PC-9 (cell line): ENCODE results near the gene ITIH4. TPM values are rescaled to one million over a fixed set of nuclear protein-coding genes. Genes with fewer than 3 reads are reported as not detected.

ENCODE experiments used
- BruUV-seq: library from RNA; stranded (reverse); fragments of 400-500 nt; replicated peaks from 2 replicates; lab custom pipeline; 2021; lab: Mats Ljungman, UMichigan
- CTCF ChIA-PET: fragments of 300-600 bp; sonication (Branson Sonifier 250); formaldehyde crosslinking; loops from one replicate; lab custom pipeline; 2022; ENCODE audit warnings: antibody characterized with exemption; lab: Charles Lee
- POLR2A ChIA-PET: fragments of 300-600 bp; sonication (Branson Sonifier 250); formaldehyde crosslinking; loops from one replicate; lab custom pipeline; 2022; ENCODE audit warnings: antibody characterized with exemption; ENCODE audit not compliant: unreplicated experiment; lab: Charles Lee
- DNase-seq, 2 experiments: peaks; one replicate each; pipeline versions ENCODE4 v3.0.0 to v3.0.0-alpha.2; 2015 to 2022; ENCODE audit warnings: mixed read lengths in 1 of 2
- H2AFZ ChIP-seq: fragments of 200-600 bp; sonication (generic); 2 replicates; pipeline ENCODE4 v1.8.1; 2017; ENCODE audit warnings: antibody characterized with exemption
- H3F3A ChIP-seq: fragments of 200-600 bp; sonication (generic); 2 replicates; pipeline ENCODE4 v1.8.1; 2017; ENCODE audit warnings: antibody characterized with exemption, mild to moderate bottlenecking, low read depth; ENCODE audit not compliant: insufficient read depth
- H3K27ac ChIP-seq: fragments of 200-600 bp; sonication (generic); 2 replicates; pipeline ENCODE4 v1.6.1; 2016; ENCODE audit warnings: mixed run types
- H3K27me3 ChIP-seq: fragments of 200-600 bp; sonication (generic); 2 replicates; pipeline ENCODE4 v1.6.1; 2016; ENCODE audit warnings: low read depth, mixed run types; ENCODE audit not compliant: insufficient read depth
- H3K36me3 ChIP-seq: fragments of 200-600 bp; sonication (generic); 2 replicates; pipeline ENCODE4 v1.6.1; 2016; ENCODE audit warnings: low read depth, mixed run types
- H3K4me1 ChIP-seq: fragments of 200-600 bp; sonication (generic); replicated peaks from 2 replicates; pipeline ENCODE4 v1.6.1; 2016; ENCODE audit warnings: mixed run types; ENCODE audit not compliant: insufficient read depth
- H3K4me2 ChIP-seq: fragments of 200-600 bp; sonication (generic); 2 replicates; pipeline ENCODE4 v1.6.1; 2017; ENCODE audit warnings: mixed run types
- H3K4me3 ChIP-seq: fragments of 200-600 bp; sonication (generic); 2 replicates; pipeline ENCODE4 v1.6.1; 2016; ENCODE audit warnings: mixed run types
- H3K79me2 ChIP-seq: fragments of 200-600 bp; sonication (generic); 2 replicates; pipeline ENCODE4 v1.6.1; 2017; ENCODE audit warnings: low read depth, mixed run types
- H3K9me2 ChIP-seq: fragments of 200-600 bp; sonication (generic); 2 replicates; pipeline ENCODE4 v1.8.1; 2017; ENCODE audit warnings: mild to moderate bottlenecking; ENCODE audit not compliant: insufficient read depth
- H3K9me3 ChIP-seq: fragments of 200-600 bp; sonication (generic); 2 replicates; pipeline ENCODE4 v1.8.1; 2016; ENCODE audit warnings: low read depth; ENCODE audit not compliant: insufficient read depth
- H4K20me1 ChIP-seq: fragments of 200-600 bp; sonication (generic); 2 replicates; pipeline ENCODE4 v1.8.1; 2017; ENCODE audit not compliant: insufficient read depth
- EZH2 ChIP-seq: fragments of 200-600 bp; sonication (generic); IDR thresholded peaks from 2 replicates; pipeline ENCODE4 v1.8.0; 2017; ENCODE audit warnings: antibody characterized with exemption, low read depth
- intact Hi-C: fragments of 100-400 bp; cut with micrococcal nuclease; formaldehyde crosslinking; loops from one replicate; pipeline ENCODE4 v1.10.0; 2022; ENCODE audit not compliant: unreplicated experiment
- total RNA-seq: library from RNA; stranded (reverse); gene quantifications from 2 replicates; pipeline ENCODE4 v1.2.3, GENCODE V29; 2021
- TF ChIP-seq, protein P1 (sequence below): fragments of 200-600 bp; sonication (generic); conservative IDR thresholded peaks from 2 replicates; pipeline ENCODE4 v1.6.1; 2017; ENCODE audit warnings: mixed run types, antibody characterized with exemption, mild to moderate bottlenecking, moderate library complexity

Gene ITIH4
- total RNA-seq, 1 experiment from 2014 or later = 2.5 TPM

DNA sequence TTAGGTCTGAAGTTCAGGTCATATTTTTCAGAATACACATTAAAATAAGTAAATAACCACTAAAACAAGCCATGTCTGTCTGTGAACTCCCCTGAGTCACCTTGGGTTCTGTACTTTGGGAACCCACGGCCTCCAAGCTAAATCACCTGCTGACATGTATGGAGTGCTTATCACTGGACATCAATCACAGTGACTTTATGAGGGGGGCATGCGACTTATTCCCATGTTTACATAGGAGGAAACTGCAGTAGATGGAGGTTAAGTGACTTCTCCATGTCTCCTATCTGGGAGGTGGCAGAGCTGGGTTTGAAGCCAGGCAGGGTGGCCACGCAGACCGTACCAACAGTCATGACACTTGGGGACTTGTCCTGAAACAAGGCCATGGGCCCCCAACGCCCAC, 8.1 kb downstream of the ITIH4 start:
- DNase-seq = no peak
- intact Hi-C loops = no loop called here
- ChIA-PET CTCF (no interaction called here), POLR2A (no interaction called here)
- BruUV-seq = no TSS peak
- Histone ChIP-seq H3K27me3 (no peaks in the 10 kb centered on the region), H3K9me3 (no peaks in the 10 kb centered on the region), H3K79me2 (no peaks in the 10 kb centered on the region), H3K4me1 (no peaks in the 10 kb centered on the region), H3K4me2 (no peak overlapping the region), H3K9me2 (no peaks in the 10 kb centered on the region), H3F3A (no peaks in the 10 kb centered on the region), H3K27ac (no peak overlapping the region), H3K4me3 (no peak overlapping the region), H4K20me1 (no peaks in the 10 kb centered on the region), H3K36me3 (no peaks in the 10 kb centered on the region), H2AFZ (no peak overlapping the region)
- TF ChIP-seq EZH2 = no peak
- TF ChIP-seq, protein P1, sequence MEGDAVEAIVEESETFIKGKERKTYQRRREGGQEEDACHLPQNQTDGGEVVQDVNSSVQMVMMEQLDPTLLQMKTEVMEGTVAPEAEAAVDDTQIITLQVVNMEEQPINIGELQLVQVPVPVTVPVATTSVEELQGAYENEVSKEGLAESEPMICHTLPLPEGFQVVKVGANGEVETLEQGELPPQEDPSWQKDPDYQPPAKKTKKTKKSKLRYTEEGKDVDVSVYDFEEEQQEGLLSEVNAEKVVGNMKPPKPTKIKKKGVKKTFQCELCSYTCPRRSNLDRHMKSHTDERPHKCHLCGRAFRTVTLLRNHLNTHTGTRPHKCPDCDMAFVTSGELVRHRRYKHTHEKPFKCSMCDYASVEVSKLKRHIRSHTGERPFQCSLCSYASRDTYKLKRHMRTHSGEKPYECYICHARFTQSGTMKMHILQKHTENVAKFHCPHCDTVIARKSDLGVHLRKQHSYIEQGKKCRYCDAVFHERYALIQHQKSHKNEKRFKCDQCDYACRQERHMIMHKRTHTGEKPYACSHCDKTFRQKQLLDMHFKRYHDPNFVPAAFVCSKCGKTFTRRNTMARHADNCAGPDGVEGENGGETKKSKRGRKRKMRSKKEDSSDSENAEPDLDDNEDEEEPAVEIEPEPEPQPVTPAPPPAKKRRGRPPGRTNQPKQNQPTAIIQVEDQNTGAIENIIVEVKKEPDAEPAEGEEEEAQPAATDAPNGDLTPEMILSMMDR = no peak

DNA sequence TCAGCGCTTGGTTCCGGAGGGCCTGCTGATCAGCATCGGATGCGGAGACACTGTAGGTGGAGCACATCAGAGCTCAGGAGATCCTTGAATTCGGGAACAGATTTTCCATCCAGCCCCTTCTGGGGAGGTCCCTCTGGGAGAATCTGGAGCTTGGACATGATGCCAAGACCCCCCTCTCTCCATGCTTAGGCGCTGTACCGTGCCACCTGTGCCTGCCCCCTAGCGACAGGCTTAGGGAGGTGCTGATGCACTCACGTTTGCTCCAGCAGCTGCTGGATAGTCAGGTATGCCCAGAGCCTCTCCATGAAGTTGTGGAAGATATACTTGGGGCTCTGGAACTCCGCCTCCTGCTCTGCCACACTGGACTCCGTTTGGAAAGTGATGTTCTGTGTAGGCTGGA, 9.7 kb downstream of the ITIH4 start:
- DNase-seq = peak in 1 of 2 experiments; percentile 16

DNA sequence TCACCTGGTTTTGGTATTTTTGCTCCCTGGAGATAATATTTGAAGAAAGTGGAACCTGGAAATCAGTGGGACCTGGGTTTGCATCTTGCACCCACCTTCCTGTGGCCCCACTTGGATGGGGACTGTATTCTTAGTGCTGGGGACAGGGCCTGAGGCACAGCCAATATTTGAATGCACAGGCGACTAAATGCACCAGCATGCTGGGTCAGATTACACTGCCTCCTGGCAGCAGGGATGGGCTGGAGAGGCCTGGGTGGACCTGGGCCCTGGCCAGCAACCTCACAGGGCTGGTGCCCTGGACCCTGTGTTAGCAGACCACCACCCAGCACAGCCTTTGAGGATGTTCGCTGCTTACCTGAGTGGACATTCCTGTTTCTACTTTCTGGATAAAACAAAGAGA, 10.5 kb downstream of the ITIH4 start:
- TF ChIP-seq EZH2 = no peak
- TF ChIP-seq, protein P1 = no peak
- H3F3A ChIP-seq = no peaks in the 10 kb centered on the region
- no peaks in the 10 kb centered on the region for H3K9me2 ChIP-seq
- no peaks in the 10 kb centered on the region for H3K27me3 ChIP-seq
- intact Hi-C loops = no loop called here
- ChIA-PET CTCF (no interaction called here), POLR2A (no interaction called here)
- no TSS peak for BruUV-seq
- H3K79me2 ChIP-seq = no peaks in the 10 kb centered on the region
- no peaks in the 10 kb centered on the region for H3K36me3 ChIP-seq
- H4K20me1 ChIP-seq = no peaks in the 10 kb centered on the region
- no peak overlapping the region for H3K4me3 ChIP-seq
- no peaks in the 10 kb centered on the region for H3K4me1 ChIP-seq
- H3K4me2 ChIP-seq = no peak overlapping the region
- H3K9me3 ChIP-seq = no peaks in the 10 kb centered on the region
- H2AFZ ChIP-seq = no peak overlapping the region
- H3K27ac ChIP-seq = no peak overlapping the region
- DNase-seq = no peak

More for the DNA sequence above, 9.7 kb downstream of the ITIH4 start:
- no peak overlapping the region for H2AFZ ChIP-seq
- no peaks in the 10 kb centered on the region for H3K36me3 ChIP-seq
- TF ChIP-seq EZH2 = no peak
- TF ChIP-seq, protein P1 = peak; percentile 65
- no peaks in the 10 kb centered on the region for H3K79me2 ChIP-seq
- H3K4me1 ChIP-seq = no peaks in the 10 kb centered on the region
- no peak overlapping the region for H3K27ac ChIP-seq
- no peaks in the 10 kb centered on the region for H3K9me2 ChIP-seq
- H4K20me1 ChIP-seq = no peaks in the 10 kb centered on the region
- no peak overlapping the region for H3K4me2 ChIP-seq
- intact Hi-C loops = no loop called here
- H3K4me3 ChIP-seq = no peak overlapping the region
- no peaks in the 10 kb centered on the region for H3F3A ChIP-seq
- no peaks in the 10 kb centered on the region for H3K27me3 ChIP-seq
- POLR2A ChIA-PET = no interaction called here
- no TSS peak for BruUV-seq
- CTCF ChIA-PET = no interaction called here
- H3K9me3 ChIP-seq = no peaks in the 10 kb centered on the region
